CD4-positive, alpha-beta T cell treated with Interleukin-10 for 1 hour (primary cell): ENCODE results near the gene CYP46A1.

ENCODE experiments used
- DNase-seq: peaks from one replicate; pipeline ENCODE4 v3.0.0-alpha.2; 2020

CYP46A1 gene

DNA sequence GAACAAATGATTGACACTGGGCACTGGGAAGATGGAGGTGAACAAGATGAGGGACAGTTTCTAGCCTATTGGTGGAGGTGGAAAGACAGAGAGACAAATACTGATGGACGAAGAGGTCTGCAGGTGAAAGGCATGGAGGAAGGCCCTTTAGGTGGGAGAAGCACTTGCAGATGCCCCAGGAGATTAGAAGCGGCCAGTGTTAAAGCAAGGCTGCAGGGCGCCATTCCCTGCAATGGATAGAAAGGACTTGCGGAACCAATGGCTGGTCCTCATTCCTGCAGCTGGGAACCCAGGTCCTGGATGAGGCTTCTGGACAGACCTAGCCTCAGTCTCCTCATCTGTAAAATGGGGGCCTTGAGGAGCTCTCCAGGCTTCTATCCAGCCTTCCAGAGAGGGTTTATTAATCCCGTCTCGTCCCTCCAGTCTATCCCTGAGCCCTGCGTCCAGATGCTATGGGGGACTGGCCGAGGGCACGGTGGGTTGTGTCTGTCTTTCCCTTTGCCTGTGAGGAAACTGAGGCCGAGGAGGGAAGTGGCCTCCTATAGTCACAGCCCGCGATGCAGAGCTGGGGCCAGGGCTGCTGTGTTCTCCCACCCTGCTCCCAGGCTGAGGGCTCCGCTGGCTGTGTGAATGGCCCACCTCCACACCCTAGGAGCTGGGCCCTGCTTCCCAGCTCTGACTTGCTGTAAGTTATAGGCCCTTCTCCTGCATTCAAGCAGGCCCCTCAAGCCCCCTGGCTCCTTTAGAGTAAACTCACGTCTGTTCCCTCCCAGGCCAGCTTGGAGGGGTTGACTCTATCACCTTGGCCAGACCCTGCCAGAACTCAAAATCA is 33.0 kb downstream of the CYP46A1 start:
- DNase-seq: no peak

DNA sequence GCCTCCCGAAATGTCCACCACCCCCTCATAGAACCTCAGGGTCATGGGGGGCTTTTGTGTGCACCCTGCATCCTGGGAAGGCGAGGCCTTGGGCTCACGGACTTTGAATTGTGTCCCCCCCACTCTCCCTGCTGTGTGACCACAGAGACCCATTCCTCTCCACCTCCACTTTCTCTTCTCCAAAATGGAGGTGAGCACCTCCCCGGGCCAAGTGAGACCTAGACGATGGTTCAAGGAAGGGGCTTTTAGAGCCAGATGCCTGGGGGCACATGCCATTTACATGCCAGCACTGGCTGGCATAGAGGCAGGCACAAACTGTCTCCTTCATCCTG is 33.5 kb downstream of the CYP46A1 start:
- no peak for DNase-seq

DNA sequence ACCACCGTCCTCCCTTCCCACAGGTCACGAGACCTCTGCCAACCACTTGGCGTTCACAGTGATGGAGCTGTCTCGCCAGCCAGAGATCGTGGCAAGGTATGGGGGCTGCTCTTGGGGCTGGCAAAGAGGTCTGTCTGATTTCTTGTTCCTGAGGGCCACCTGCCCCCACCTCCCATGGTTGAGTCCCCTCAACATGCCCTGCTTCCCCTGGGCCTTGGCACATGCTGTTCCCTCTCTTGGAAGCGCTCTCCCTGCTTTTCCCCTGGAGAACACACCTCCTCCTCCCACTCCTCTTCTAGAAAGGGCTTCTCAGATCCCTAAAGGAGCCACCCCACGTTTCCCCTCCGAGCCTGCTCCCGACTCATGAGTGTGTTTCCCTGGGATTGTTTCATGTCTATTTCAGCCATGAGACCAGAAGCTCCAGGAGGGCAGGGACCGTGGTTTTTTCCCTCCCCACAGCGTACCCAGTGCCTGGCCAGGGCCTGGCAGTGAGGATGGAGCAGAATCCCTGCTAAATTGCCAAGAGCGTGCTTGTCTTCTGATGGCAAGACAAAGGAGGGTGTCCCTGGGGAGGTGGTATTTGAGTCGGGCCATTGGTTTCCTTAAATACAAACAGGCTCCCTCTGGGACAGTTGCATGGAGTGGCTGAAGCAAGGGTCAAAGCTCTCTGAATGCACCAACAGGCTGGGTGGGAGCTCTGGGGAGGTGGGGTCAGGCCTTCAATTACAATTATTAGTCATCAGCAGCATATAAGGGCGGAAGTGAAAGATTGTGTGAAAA is 34.1 kb downstream of the CYP46A1 start:
- no peak for DNase-seq

DNA sequence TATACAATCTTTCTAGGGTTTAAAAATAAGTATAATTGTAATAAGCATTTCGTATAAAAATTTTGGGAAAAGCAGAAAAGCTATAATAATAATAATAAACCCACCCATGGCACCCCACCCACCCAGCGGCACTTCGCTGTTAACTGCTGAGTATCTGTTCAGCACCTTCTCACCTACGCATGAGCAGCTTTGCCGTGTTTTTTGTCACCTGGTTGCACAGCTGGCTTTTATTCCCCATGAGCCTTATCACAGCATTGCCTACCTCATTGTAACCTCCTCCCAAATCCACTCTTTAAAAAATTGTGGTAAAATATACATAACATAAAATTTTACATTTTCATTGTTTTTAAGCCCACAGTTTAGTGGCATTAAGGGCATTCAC is 34.7 kb downstream of the CYP46A1 start:
- no peak for DNase-seq

DNA sequence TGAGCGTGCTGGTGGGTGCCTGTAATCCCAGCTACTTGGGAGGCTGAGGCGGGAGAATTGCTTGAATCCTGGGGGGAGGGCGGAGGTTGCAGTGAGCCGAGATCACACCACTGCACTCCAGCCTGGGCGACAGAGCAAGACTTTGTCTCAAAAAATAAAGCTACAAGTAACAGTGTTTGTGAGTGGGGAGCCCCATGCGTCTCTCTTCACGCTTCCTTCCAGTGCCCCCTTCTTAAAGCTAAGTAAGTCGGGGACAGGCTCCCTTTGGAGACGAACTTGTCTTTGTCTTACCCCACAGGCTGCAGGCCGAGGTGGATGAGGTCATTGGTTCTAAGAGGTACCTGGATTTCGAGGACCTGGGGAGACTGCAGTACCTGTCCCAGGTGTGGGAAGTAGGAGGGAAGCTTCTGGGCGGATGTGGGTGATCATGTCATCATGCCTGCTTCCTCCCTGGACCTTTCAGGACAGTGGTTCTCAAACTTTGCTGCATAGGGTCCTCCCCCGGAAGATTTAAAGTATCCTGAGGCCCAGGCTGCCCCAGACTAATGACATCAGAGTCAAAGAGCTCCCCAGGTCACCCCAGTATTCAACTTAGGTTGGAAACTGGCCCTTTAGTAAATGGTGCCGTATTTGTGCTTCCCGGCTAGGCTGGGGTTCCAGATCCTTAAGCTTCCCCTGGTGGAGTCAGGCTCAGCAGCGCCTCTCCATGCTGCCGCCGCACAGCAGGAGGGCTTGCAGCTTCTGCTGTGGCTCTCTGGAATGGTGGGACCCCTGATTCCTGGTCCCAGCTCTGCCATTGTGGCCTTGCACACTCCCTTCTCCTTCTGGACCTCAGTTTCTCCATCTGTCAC is 37.1 kb downstream of the CYP46A1 start:
- DNase-seq: no peak

- no peak for DNase-seq
Measured at GRCh38 chr14:99721792-99722516, 37.9 kb downstream of the CYP46A1 start.

- no peak for DNase-seq
Measured at GRCh38 chr14:99722741-99723140, 38.6 kb downstream of the CYP46A1 start.

DNA sequence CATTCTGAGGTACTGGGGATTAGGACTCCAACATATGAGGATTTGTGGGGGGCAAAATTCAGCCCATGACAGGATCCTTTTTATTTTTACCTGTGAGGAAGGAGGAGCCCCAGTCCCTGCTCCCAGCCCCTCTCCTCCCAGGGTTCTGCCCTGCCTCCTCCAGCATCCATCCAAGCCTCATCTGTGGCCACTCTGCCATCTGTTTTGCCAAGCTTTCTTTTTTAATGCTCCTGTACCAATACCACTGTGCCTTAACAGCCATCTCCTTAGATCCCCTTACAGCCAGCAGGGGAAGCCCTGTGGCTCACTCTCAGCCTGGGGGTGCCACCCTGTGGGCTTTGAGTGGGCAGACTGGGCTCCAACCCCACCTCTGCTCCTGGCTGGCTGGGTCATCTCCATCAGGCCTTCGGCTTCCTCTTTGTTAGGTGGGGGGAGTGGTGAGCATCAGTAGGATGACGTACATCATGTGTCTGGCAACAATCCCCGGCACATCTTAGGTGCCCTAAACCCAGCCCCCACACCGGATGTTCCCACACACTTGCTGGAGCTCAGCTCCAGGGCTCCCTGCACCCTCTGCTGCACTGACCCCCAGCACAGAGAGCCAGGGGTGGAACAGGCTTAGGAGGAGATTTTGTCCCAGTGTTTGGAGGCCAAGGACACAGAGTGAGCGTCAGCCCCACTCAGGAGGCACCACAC is 40.2 kb downstream of the CYP46A1 start:
- DNase-seq: no peak

DNA sequence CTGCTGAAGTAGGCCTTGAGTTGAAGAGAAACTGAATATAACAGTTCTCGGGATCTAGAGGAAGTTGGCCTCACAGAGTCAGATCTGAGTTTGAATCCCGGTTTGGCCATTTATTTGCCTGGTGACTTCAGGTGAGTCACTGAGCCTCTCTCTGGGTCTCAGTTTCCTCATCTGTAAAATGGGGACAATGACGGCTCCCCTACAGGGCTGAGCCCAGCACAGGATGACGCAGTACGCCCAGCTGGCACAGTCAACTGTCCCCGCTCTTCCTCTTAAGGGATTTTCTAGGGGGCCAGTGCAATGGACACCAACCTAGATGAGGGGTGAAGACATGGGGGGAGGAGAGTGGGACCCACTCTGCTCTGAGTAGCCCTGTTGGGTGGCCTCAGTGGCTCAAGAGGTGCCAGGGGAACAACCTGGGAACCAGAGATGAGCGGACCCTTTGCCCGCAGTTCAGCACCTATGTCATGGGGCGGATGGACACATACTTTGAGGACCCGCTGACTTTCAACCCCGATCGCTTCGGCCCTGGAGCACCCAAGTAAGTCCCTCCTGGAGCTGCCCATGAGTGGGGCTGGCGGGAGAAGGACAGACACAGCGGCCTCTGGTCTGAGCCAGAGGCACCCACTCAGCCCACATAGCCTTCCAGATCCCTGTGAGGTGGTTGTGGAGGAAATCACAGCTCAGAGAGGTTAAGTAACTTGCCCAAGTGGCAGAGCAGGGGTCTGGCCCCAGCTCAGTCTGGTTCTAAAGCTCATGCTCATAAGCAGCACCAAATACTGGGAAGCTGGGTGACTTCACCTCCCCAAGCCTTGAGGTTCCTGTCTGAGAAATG is 41.1 kb downstream of the CYP46A1 start:
- no peak for DNase-seq

- no peak for DNase-seq
Measured at GRCh38 chr14:99725774-99726537, 41.9 kb downstream of the CYP46A1 start.

- no peak for DNase-seq
Measured at GRCh38 chr14:99726538-99727095, 42.5 kb downstream of the CYP46A1 start.

GRCh38 chr14:99727096-99727870 is 43.2 kb downstream of the CYP46A1 start:
- DNase-seq: no peak

GRCh38 chr14:99728231-99728920 is 44.3 kb downstream of the CYP46A1 start:
- no peak for DNase-seq

DNA sequence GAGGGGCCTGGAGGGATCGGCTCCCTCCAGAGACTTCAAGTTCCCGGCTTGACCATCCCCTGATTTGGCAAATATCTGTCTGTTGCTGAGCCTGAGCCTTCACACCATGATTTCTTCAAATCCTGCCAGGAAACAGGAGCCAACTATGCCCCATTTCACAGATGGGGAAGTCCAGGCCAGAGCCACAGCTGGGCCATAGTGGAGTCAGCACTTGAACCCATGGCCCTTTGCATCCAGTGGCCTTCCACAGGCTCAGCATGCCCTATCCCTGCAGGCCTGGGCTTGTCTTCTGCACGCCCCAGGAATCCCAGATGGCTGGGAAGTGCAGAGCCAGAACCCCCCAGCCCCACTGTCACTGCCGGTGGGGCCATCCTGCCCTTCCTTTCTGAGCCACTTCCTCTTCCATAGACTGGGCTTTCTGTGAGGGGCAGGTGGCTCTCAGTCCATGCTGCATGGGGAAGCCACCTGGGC is 44.9 kb downstream of the CYP46A1 start:
- no peak for DNase-seq

- DNase-seq: peak; percentile 59
Measured at GRCh38 chr14:99729991-99730875, 46.1 kb downstream of the CYP46A1 start.

- DNase-seq: no peak
Measured at GRCh38 chr14:99730876-99731546, 46.9 kb downstream of the CYP46A1 start.
